Measurements from ENCODE around the gene CAMTA1. TPM values are rescaled to one million over a fixed set of nuclear protein-coding genes. Genes with fewer than 3 reads are reported as not detected.

CAMTA1 gene
- total RNA-seq, 2 donors from 2014 or later: 36.5 to 57.5 TPM

- DNase-seq (ENCODE audit: low spot score): no peak
- H3K27me3 Mint-ChIP-seq: peaks cover 0 to 7% of the 10 kb centered on the region in 2 donors
- peaks cover 0 to 14% of the 10 kb centered on the region in 2 donors for H3K4me1 Mint-ChIP-seq (ENCODE audit: low read depth in 2 of 2)
- H3K36me3 Mint-ChIP-seq: no peaks in the 10 kb centered on the region
- no peak overlapping the region for H3K27ac Mint-ChIP-seq
- no peak for ATAC-seq
- H3K4me3 Mint-ChIP-seq: no peak overlapping the region
- H3K9me3 Mint-ChIP-seq: no peaks in the 10 kb centered on the region
Measured at GRCh38 chr1:7555391-7556185, 770.3 kb downstream of the CAMTA1 start.

- Mint-ChIP-seq H3K36me3 (no peaks in the 10 kb centered on the region), H3K4me3 (no peak overlapping the region), H3K27ac (no peak overlapping the region), H3K9me3 (no peaks in the 10 kb centered on the region), H3K27me3 (peaks cover 0 to 7% of the 10 kb centered on the region in 2 donors), H3K4me1 (ENCODE audit: low read depth in 2 of 2) (peaks cover 0 to 14% of the 10 kb centered on the region in 2 donors)
- ATAC-seq (no peak), DNase-seq (ENCODE audit: low spot score) (no peak)
Measured at GRCh38 chr1:7557301-7557891, 772.1 kb downstream of the CAMTA1 start.

- peaks cover 0 to 4% of the 10 kb centered on the region in 2 donors for H3K27me3 Mint-ChIP-seq
- H3K36me3 Mint-ChIP-seq: no peaks in the 10 kb centered on the region
- DNase-seq (ENCODE audit: low spot score): no peak
Measured at GRCh38 chr1:7558041-7558461, 772.8 kb downstream of the CAMTA1 start.

GRCh38 chr1:7558481-7558880 lies 773.2 kb downstream of the CAMTA1 start:
- no peak for DNase-seq (ENCODE audit: low spot score)
- Mint-ChIP-seq H3K36me3 (no peaks in the 10 kb centered on the region), H3K27ac (no peak overlapping the region), H3K27me3 (peaks cover 0 to 3% of the 10 kb centered on the region in 2 donors), H3K4me1 (ENCODE audit: low read depth in 2 of 2) (peaks cover 0 to 9% of the 10 kb centered on the region in 2 donors), H3K4me3 (no peak overlapping the region), H3K9me3 (no peaks in the 10 kb centered on the region)
- no peak for ATAC-seq

More at GRCh38 chr1:7558041-7558461, 772.8 kb downstream of the CAMTA1 start:
- ATAC-seq: no peak
- Mint-ChIP-seq H3K9me3 (no peaks in the 10 kb centered on the region), H3K4me1 (ENCODE audit: low read depth in 2 of 2) (peaks cover 0 to 11% of the 10 kb centered on the region in 2 donors), H3K4me3 (no peak overlapping the region), H3K27ac (no peak overlapping the region)

- DNase-seq (ENCODE audit: low spot score) (no peak), ATAC-seq (peak in 1 of 2 donors; percentile 17)
- H3K27me3 Mint-ChIP-seq: peaks cover 0 to 3% of the 10 kb centered on the region in 2 donors
- no peaks in the 10 kb centered on the region for H3K36me3 Mint-ChIP-seq
- H3K4me1 Mint-ChIP-seq (ENCODE audit: low read depth in 2 of 2): peaks cover 0 to 9% of the 10 kb centered on the region in 2 donors
- H3K4me3 Mint-ChIP-seq: no peak overlapping the region
- H3K27ac Mint-ChIP-seq: no peak overlapping the region
- no peaks in the 10 kb centered on the region for H3K9me3 Mint-ChIP-seq
Measured at GRCh38 chr1:7558921-7559869, 773.9 kb downstream of the CAMTA1 start.

- Mint-ChIP-seq H3K27me3 (peaks cover 0 to 3% of the 10 kb centered on the region in 2 donors), H3K27ac (no peak overlapping the region), H3K36me3 (no peaks in the 10 kb centered on the region), H3K4me1 (ENCODE audit: low read depth in 2 of 2) (peaks cover 0 to 6% of the 10 kb centered on the region in 2 donors), H3K4me3 (no peak overlapping the region), H3K9me3 (no peaks in the 10 kb centered on the region)
- ATAC-seq (no peak), DNase-seq (ENCODE audit: low spot score) (no peak)
Measured at GRCh38 chr1:7560128-7560527, 774.9 kb downstream of the CAMTA1 start.

GRCh38 chr1:7560601-7561181 lies 775.4 kb downstream of the CAMTA1 start:
- Mint-ChIP-seq H3K4me3 (no peak overlapping the region), H3K36me3 (no peaks in the 10 kb centered on the region), H3K27ac (no peak overlapping the region), H3K9me3 (no peaks in the 10 kb centered on the region), H3K4me1 (ENCODE audit: low read depth in 2 of 2) (peaks cover 0 to 2% of the 10 kb centered on the region in 2 donors), H3K27me3 (peaks cover 0 to 3% of the 10 kb centered on the region in 2 donors)
- DNase-seq (ENCODE audit: low spot score) (no peak), ATAC-seq (no peak)

- no peak overlapping the region for H3K27ac Mint-ChIP-seq
Measured at GRCh38 chr1:7561331-7561921, 776.2 kb downstream of the CAMTA1 start.

GRCh38 chr1:7561936-7562728 lies 776.9 kb downstream of the CAMTA1 start:
- no peaks in the 10 kb centered on the region for H3K36me3 Mint-ChIP-seq
- DNase-seq (ENCODE audit: low spot score): no peak
- H3K4me3 Mint-ChIP-seq: no peak overlapping the region
- no peaks in the 10 kb centered on the region for H3K27me3 Mint-ChIP-seq
- H3K4me1 Mint-ChIP-seq (ENCODE audit: low read depth in 2 of 2): no peaks in the 10 kb centered on the region
- H3K27ac Mint-ChIP-seq: no peak overlapping the region
- no peak for ATAC-seq
- no peaks in the 10 kb centered on the region for H3K9me3 Mint-ChIP-seq

More at GRCh38 chr1:7561331-7561921, 776.2 kb downstream of the CAMTA1 start:
- DNase-seq (ENCODE audit: low spot score) (no peak), ATAC-seq (no peak)
- Mint-ChIP-seq H3K27me3 (peaks cover 0 to 1% of the 10 kb centered on the region in 2 donors), H3K4me3 (no peak overlapping the region), H3K36me3 (no peaks in the 10 kb centered on the region), H3K9me3 (no peaks in the 10 kb centered on the region), H3K4me1 (ENCODE audit: low read depth in 2 of 2) (no peaks in the 10 kb centered on the region)

- Mint-ChIP-seq H3K36me3 (no peaks in the 10 kb centered on the region), H3K9me3 (no peaks in the 10 kb centered on the region), H3K27ac (no peak overlapping the region), H3K27me3 (no peaks in the 10 kb centered on the region), H3K4me3 (no peak overlapping the region), H3K4me1 (ENCODE audit: low read depth in 2 of 2) (no peaks in the 10 kb centered on the region)
- ATAC-seq (no peak), DNase-seq (ENCODE audit: low spot score) (no peak)
Measured at GRCh38 chr1:7562729-7563605, 777.7 kb downstream of the CAMTA1 start.

- no peak for ATAC-seq
- Mint-ChIP-seq H3K4me1 (ENCODE audit: low read depth in 2 of 2) (no peaks in the 10 kb centered on the region), H3K4me3 (no peak overlapping the region)
Measured at GRCh38 chr1:7564137-7564536, 778.9 kb downstream of the CAMTA1 start.

More at GRCh38 chr1:7564137-7564536, 778.9 kb downstream of the CAMTA1 start:
- no peak overlapping the region for H3K27ac Mint-ChIP-seq
- no peaks in the 10 kb centered on the region for H3K9me3 Mint-ChIP-seq
- no peaks in the 10 kb centered on the region for H3K36me3 Mint-ChIP-seq
- no peaks in the 10 kb centered on the region for H3K27me3 Mint-ChIP-seq
- no peak for DNase-seq (ENCODE audit: low spot score)

All from natural killer cell treated with Interleukin-12 subunit alpha and Interleukin-12 subunit beta and Interleukin-15 and Interleukin-18, amount 100 ng/mL, for 72 hours (primary cell).